ENCODE measurements around the gene DOK6.

- TF ChIP-seq, protein P1, sequence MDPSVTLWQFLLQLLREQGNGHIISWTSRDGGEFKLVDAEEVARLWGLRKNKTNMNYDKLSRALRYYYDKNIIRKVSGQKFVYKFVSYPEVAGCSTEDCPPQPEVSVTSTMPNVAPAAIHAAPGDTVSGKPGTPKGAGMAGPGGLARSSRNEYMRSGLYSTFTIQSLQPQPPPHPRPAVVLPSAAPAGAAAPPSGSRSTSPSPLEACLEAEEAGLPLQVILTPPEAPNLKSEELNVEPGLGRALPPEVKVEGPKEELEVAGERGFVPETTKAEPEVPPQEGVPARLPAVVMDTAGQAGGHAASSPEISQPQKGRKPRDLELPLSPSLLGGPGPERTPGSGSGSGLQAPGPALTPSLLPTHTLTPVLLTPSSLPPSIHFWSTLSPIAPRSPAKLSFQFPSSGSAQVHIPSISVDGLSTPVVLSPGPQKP (CRISPR knock-in tag; IDR thresholded peaks at IDR 0.05) = no peak
- TF ChIP-seq KLF13 (tag; IDR thresholded peaks at IDR 0.05; ENCODE audit: borderline replicate concordance, low read depth) = no peak
Observed at GRCh38 chr18:69689121-69689759, 288.6 kb downstream of the DOK6 start.
